GM12801 (cell line): ENCODE measurements around the gene TGM1.
A peak's percentile ranks its signal among the peaks of the same experiment; 100 is the strongest.

Experiments used
- CTCF ChIP-seq: IDR thresholded peaks from one replicate; pipeline ENCODE4 v1.5.1; 2011; ENCODE audit warnings: control low read depth; ENCODE audit not compliant: insufficient read length; ENCODE audit errors: extremely low read depth

TGM1 gene

DNA sequence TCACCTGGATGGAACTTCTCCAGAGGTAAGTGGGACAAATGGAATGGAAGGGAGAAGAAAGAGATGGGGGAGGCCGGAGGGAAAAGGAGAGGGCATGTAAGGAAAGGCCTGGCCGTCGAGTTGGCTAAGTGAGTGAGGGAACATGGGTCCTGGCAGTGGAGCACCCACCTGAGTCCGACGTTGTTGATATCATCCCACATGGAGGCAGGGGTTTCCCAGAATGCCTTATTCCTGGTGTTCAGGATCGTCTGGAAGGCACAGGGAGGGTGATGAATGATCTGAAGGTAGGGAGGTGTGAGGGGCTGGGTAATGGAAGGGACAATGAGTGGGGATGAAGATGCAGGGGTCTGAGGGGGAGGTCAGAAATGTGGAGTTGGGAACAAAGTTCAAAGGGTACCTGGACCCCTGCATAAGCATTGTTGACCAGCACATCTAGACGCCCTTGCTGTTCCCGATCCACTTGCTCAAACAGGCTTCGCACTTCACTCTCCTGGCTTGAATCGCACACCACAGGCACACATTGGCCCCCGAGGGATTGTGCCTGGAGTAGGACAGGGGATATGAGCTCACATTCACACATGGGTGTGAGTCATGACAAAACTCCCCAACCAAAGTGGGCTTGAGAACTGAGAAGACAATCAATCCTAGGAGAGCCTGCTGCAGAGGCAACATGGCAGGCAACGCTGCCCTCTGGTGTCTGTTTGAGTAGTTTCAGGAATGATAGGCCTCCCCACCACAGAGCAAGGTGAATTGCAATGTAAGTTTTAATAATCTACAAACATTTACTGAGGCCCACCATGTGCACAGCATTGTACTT lies 33.6 kb upstream of the TGM1 start:
- TF ChIP-seq CTCF = peak; percentile 21

GRCh38 chr14:24293525-24293924 lies 30.5 kb upstream of the TGM1 start:
- no peak for TF ChIP-seq CTCF

- no peak for TF ChIP-seq CTCF
These were observed 29.3 kb upstream of the TGM1 start for GRCh38 chr14:24292118-24292807.

DNA sequence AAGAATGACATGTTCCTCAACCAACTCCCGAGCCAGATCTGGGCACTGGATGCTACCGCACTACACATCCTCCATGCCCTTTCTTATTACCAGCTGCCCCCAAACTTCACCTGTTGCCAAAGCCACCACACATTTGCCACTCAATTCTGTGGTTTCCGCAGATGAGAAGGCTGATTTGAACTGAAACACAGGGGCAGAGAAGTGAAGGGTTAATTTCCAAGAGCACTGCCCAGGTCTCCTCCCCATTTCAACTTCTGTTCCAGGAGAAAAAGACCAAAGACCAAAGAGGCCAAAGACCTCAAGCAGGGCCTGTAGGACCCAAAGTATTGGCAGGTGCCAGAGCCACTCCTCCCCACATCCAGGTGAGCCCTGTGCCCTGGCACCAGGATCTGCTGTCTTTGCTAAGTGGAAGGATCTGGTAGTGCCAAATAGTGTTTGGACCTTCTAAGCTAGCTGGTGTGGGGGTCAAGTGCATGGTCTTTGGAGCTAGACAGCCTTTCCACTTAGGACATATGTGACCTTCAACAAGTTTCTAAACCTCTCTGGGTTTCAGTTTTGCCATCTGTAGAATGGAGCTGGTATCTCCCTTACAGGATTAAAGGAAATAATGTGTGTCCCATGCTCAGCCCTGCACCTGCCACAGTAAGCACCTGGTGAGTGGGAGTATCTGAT lies 28.6 kb upstream of the TGM1 start:
- no peak for TF ChIP-seq CTCF

GRCh38 chr14:24290746-24291145 lies 27.8 kb upstream of the TGM1 start:
- TF ChIP-seq CTCF = no peak

GRCh38 chr14:24289649-24290280 lies 26.8 kb upstream of the TGM1 start:
- TF ChIP-seq CTCF = no peak

DNA sequence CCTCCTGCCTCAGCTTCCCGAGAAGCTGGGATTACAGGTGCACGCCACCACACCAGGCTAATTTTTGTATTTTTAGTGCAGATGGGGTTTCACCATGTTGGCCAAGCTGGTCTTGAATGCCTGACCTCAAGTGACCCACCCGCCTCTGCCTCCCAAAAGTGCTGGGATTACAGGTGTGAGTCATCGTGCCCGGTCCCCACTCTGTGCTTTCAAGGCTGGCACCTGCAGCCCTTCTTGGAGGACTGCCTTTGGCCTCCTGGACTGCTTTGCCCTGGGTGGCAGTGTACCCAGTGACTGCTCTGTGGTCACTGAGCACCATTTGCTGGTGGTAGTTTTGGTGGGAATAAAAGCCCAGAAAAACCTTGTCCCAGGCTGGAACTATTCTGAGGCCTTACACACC lies 24.0 kb upstream of the TGM1 start:
- TF ChIP-seq CTCF = no peak
